Smooth muscle cell (in vitro differentiated cells): Measurements from ENCODE around the gene RNASE2. TPM values are rescaled to one million over a fixed set of nuclear protein-coding genes. Genes with fewer than 3 reads are reported as not detected.

Experiments
- DNase-seq: peaks from one replicate; lab custom pipeline; 2025; ENCODE audit not compliant: unreplicated experiment; lab: John Stamatoyannopoulos, UW
- H2AFZ ChIP-seq: fragments of 200-600 bp; sonication (generic); 2 replicates; pipeline ENCODE4 v1.6.0; 2016; ENCODE audit warnings: antibody characterized with exemption, low read depth, mild to moderate bottlenecking
- H3F3A ChIP-seq: fragments of 200-600 bp; sonication (generic); 2 replicates; pipeline ENCODE4 v1.6.0; 2017; ENCODE audit warnings: antibody characterized with exemption, low read depth
- H3K27ac ChIP-seq: fragments of 200-600 bp; sonication (generic); 2 replicates; pipeline ENCODE4 v1.5.1; 2016; ENCODE audit warnings: low read depth, mild to moderate bottlenecking
- H3K27me3 ChIP-seq: fragments of 200-600 bp; sonication (generic); 2 replicates; pipeline ENCODE4 v1.6.1; 2016; ENCODE audit warnings: low read depth, mild to moderate bottlenecking
- H3K36me3 ChIP-seq: fragments of 200-600 bp; sonication (generic); 2 replicates; pipeline ENCODE4 v1.5.1; 2016; ENCODE audit warnings: low read depth
- H3K4me1 ChIP-seq: fragments of 200-600 bp; sonication (generic); 2 replicates; pipeline ENCODE4 v1.5.1; 2016; ENCODE audit warnings: low read depth
- H3K4me2 ChIP-seq: fragments of 200-600 bp; sonication (generic); 2 replicates; pipeline ENCODE4 v1.6.0; 2016; ENCODE audit warnings: mild to moderate bottlenecking
- H3K4me3 ChIP-seq: fragments of 200-600 bp; sonication (generic); 2 replicates; pipeline ENCODE4 v1.5.1; 2016; ENCODE audit warnings: mild to moderate bottlenecking
- H3K79me2 ChIP-seq: fragments of 200-600 bp; sonication (generic); 2 replicates; pipeline ENCODE4 v1.6.0; 2016; ENCODE audit warnings: low read depth, mild to moderate bottlenecking
- H3K9ac ChIP-seq: fragments of 200-600 bp; sonication (generic); 2 replicates; pipeline ENCODE4 v1.6.0; 2016; ENCODE audit warnings: low read depth
- H3K9me3 ChIP-seq: fragments of 200-600 bp; sonication (generic); replicated peaks from 2 replicates; pipeline ENCODE4 v1.5.1; 2016; ENCODE audit warnings: low read depth
- H4K20me1 ChIP-seq: fragments of 200-600 bp; sonication (generic); 2 replicates; pipeline ENCODE4 v1.6.0; 2016; ENCODE audit warnings: low read depth
- WGBS: methylation state at CpG from one replicate; pipeline ENCODE4 v1.1.7; 2016; ENCODE audit warnings: low lambda C conversion rate; 5-methylcytosine and 5-hydroxymethylcytosine counted together
- polyA plus RNA-seq: library from polyadenylated mRNA; unstranded; fragments of >200 nt; fragmentation: Nextera tagmentation; extraction: Ambion mirVana; gene quantifications from 2 replicates; pipeline ENCODE4 v1.2.1, GENCODE V29; 2016
- total RNA-seq: library from RNA; depleted of rRNA; stranded (reverse); fragments of >200 nt; gene quantifications from 2 replicates; pipeline ENCODE4 v1.2.3, GENCODE V29; 2014
- TF ChIP-seq, protein P1 (sequence below): fragments of 200-600 bp; sonication (generic); IDR thresholded peaks from 2 replicates; pipeline ENCODE4 v1.5.1; 2017; ENCODE audit warnings: borderline replicate concordance, mild to moderate bottlenecking, antibody characterized with exemption; ENCODE audit not compliant: insufficient read depth, poor library complexity, severe bottlenecking

The RNASE2 gene
- total and polyA plus RNA-seq, 2 experiments from 2014 or later: not detected

DNA sequence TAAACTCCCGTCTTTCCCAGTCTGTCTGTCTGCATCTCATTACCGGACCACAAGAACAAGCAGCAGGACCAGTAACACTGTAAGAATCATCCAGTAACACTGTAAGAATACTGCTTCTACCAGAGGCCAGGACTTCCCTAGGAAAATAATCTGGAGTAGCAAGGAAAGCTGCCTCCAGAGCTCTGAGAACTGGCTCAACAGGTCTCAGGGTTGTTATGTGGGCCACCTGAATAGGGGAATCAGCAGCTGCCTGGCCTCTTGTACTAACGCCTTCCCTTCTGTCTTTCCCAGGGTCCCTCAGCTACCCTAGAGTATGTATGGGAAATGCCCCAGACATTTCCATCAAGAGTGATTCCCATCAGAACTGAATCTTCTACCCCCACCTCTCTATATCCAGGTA, 42.9 kb downstream of the RNASE2 start:
- TF ChIP-seq, protein P1, sequence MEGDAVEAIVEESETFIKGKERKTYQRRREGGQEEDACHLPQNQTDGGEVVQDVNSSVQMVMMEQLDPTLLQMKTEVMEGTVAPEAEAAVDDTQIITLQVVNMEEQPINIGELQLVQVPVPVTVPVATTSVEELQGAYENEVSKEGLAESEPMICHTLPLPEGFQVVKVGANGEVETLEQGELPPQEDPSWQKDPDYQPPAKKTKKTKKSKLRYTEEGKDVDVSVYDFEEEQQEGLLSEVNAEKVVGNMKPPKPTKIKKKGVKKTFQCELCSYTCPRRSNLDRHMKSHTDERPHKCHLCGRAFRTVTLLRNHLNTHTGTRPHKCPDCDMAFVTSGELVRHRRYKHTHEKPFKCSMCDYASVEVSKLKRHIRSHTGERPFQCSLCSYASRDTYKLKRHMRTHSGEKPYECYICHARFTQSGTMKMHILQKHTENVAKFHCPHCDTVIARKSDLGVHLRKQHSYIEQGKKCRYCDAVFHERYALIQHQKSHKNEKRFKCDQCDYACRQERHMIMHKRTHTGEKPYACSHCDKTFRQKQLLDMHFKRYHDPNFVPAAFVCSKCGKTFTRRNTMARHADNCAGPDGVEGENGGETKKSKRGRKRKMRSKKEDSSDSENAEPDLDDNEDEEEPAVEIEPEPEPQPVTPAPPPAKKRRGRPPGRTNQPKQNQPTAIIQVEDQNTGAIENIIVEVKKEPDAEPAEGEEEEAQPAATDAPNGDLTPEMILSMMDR: no peak
- Histone ChIP-seq H3K9ac (peak overlapping the region; percentile 59), H3K9me3 (no peaks in the 10 kb centered on the region), H3K27ac (peak overlapping the region; percentile 87), H3K79me2 (peaks cover 24% of the 10 kb centered on the region), H3K4me1 (peaks cover 16% of the 10 kb centered on the region), H3K4me3 (peak overlapping the region; percentile 31), H3K27me3 (no peaks in the 10 kb centered on the region), H3K36me3 (peaks cover 11% of the 10 kb centered on the region), H3K4me2 (peak overlapping the region; percentile 81), H4K20me1 (no peaks in the 10 kb centered on the region), H2AFZ (peak overlapping the region; percentile 5), H3F3A (peaks cover 24% of the 10 kb centered on the region)
- DNase-seq: no peak
- WGBS: 5% methylated on average over 3 of the region's 3 CpGs

DNA sequence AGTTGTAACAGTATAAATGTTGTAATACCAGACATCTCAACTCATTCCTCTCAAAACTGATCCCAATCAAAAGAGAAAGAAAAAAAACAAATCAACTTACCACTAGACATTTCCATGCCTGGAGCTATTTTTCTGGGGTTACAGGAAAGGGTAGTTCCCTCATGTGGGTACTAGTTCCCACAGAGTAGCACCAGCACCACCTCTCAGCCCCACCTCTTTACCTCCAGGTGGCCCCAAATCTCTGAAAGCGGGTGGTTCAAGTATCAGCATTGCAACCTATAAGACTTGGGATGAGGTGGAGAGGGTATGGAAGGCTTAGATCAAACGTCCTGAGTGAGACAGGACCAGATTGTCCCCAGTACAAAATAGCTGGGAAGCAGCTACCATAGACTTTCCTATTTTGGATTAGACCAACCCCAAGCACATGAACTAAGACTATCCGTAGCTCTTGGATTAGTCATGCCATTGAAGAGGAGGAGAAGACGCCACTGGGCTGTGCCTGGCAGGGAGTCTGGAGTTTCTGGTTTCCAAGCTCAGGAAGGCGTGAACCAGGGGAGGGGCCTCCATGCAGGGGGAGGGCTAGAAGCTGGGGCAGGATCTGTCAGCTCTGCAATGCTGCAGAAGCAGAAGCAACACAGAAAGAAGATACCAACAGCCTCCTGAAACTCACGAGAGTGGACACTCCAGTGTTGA, 43.5 kb downstream of the RNASE2 start, which contains the start of gene SLC39A2:
Gene SLC39A2 (plus strand): TSS at position 620 of the 693 bp plus-strand sequence. CDS start 154 bp downstream, outside the sequence.
- Histone ChIP-seq H2AFZ (peak within 1 kb of the TSS; percentile 5), H3K27ac (peak within 1 kb of the TSS; percentile 87)
- peak; percentile 50 for DNase-seq

DNA sequence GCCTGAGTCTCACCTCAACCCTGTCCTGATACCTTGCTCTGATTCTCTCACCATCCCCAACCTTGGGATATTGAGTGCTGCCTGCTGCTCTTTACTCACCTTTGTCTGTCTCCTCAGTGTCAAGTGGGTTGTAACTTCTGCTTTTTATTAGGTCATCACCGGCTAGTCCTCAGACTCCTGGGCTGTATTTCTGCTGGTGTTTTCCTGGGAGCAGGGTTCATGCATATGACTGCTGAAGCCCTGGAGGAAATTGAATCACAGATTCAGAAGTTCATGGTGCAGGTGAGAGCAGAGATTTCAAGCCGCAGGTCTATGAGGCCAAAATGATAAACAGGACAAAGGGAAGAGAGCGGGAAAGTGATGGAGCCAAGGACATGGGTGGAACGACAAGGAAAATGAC, 44.3 kb downstream of the RNASE2 start:
- H3K27ac ChIP-seq: peak overlapping the region; percentile 59
- peak overlapping the region; percentile 81 for H3K4me2 ChIP-seq
- H3K27me3 ChIP-seq: no peaks in the 10 kb centered on the region
- no peaks in the 10 kb centered on the region for H4K20me1 ChIP-seq
- no peaks in the 10 kb centered on the region for H3K9me3 ChIP-seq
- H3K36me3 ChIP-seq: peaks cover 7% of the 10 kb centered on the region
- no peak overlapping the region for H2AFZ ChIP-seq
- DNase-seq: no peak
- 47% methylated on average over 4 of the region's 4 CpGs for WGBS
- peak overlapping the region; percentile 4 for H3K4me3 ChIP-seq
- TF ChIP-seq, protein P1: no peak
- peaks cover 32% of the 10 kb centered on the region for H3F3A ChIP-seq
- H3K79me2 ChIP-seq: peaks cover 18% of the 10 kb centered on the region
- H3K9ac ChIP-seq: no peak overlapping the region
- H3K4me1 ChIP-seq: peaks cover 22% of the 10 kb centered on the region

More for the DNA sequence above, 43.5 kb downstream of the RNASE2 start, which contains the start of gene SLC39A2:
- TF ChIP-seq, protein P1: no peak
- peak within 1 kb of the TSS; percentile 31 for H3K4me3 ChIP-seq
- H3K9ac ChIP-seq: peak within 1 kb of the TSS; percentile 59
- no peaks in the 10 kb centered on the region for H3K27me3 ChIP-seq
- peaks cover 26% of the 10 kb centered on the region for H3F3A ChIP-seq
- H3K4me2 ChIP-seq: peak within 1 kb of the TSS; percentile 81
- WGBS: 8% methylated on average over 6 of the region's 6 CpGs
- H3K4me1 ChIP-seq: peaks cover 16% of the 10 kb centered on the region
- no peaks in the 10 kb centered on the region for H3K9me3 ChIP-seq
- H3K79me2 ChIP-seq: peaks cover 18% of the 10 kb centered on the region
- H3K36me3 ChIP-seq: peaks cover 10% of the 10 kb centered on the region
- H4K20me1 ChIP-seq: no peaks in the 10 kb centered on the region
